ENCODE results near the gene INO80.

DNA sequence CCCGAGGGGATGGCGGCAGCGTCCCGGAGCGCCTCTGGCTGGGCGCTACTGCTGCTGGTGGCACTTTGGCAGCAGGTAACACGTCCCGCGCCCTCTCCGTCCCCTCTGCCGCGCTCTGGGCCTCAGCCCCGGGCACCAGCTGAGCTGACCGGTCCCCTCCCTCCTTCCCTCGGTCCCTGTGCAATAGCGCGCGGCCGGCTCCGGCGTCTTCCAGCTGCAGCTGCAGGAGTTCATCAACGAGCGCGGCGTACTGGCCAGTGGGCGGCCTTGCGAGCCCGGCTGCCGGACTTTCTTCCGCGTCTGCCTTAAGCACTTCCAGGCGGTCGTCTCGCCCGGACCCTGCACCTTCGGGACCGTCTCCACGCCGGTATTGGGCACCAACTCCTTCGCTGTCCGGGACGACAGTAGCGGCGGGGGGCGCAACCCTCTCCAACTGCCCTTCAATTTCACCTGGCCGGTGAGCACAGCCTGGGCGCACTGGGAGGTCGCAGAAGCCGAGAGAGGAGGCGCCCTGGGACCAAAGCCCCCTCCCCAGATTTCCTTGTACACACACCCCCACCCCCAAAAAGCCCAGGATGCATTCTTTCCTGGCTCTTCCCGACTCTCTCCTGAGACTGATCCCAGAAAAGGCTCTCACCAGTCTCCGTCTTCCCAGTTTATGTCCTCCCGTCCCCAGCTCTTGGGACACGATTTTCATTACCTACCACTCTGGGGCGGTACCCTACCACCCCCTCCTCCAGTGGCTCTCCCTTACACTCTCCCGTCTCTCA is 186.2 kb downstream of the INO80 start:
- TF ChIP-seq, protein P1, sequence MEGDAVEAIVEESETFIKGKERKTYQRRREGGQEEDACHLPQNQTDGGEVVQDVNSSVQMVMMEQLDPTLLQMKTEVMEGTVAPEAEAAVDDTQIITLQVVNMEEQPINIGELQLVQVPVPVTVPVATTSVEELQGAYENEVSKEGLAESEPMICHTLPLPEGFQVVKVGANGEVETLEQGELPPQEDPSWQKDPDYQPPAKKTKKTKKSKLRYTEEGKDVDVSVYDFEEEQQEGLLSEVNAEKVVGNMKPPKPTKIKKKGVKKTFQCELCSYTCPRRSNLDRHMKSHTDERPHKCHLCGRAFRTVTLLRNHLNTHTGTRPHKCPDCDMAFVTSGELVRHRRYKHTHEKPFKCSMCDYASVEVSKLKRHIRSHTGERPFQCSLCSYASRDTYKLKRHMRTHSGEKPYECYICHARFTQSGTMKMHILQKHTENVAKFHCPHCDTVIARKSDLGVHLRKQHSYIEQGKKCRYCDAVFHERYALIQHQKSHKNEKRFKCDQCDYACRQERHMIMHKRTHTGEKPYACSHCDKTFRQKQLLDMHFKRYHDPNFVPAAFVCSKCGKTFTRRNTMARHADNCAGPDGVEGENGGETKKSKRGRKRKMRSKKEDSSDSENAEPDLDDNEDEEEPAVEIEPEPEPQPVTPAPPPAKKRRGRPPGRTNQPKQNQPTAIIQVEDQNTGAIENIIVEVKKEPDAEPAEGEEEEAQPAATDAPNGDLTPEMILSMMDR (conservative IDR thresholded peaks at IDR 0.05; ENCODE audit: low read length), result no peak
- no peak for TF ChIP-seq EZH2phosphoT487 (IDR thresholded peaks at IDR 0.05; ENCODE audit: borderline replicate concordance, low read depth, low read length)

Measured in OCI-LY7 (cell line).